Fibroblast of the conjunctiva (primary cell): Measurements from ENCODE around the gene INCENP.

Experiments used
- DNase-seq: peaks from one replicate; pipeline ENCODE4 v3.0.0-alpha.2; 2010; ENCODE audit warnings: low read depth

The INCENP gene

GRCh38 chr11:62141111-62142042, 17.6 kb downstream of the INCENP start:
- no peak for DNase-seq

GRCh38 chr11:62142043-62142375, 18.2 kb downstream of the INCENP start:
- no peak for DNase-seq

GRCh38 chr11:62142921-62143320, 19.1 kb downstream of the INCENP start:
- DNase-seq, result peak; percentile 18

GRCh38 chr11:62143727-62144126, 19.9 kb downstream of the INCENP start:
- no peak for DNase-seq

- DNase-seq, result no peak
Observed at GRCh38 chr11:62144641-62145255, 20.9 kb downstream of the INCENP start.

- no peak for DNase-seq
Observed at GRCh38 chr11:62145261-62145871, 21.6 kb downstream of the INCENP start.

- DNase-seq, result no peak
Observed at GRCh38 chr11:62146476-62147200, 22.8 kb downstream of the INCENP start.

- no peak for DNase-seq
Observed at GRCh38 chr11:62147545-62147944, 23.7 kb downstream of the INCENP start.

GRCh38 chr11:62148271-62148980, 24.6 kb downstream of the INCENP start:
- DNase-seq, result no peak

- DNase-seq, result no peak
Observed at GRCh38 chr11:62149986-62150886, 26.4 kb downstream of the INCENP start.

GRCh38 chr11:62150887-62151736, 27.3 kb downstream of the INCENP start:
- no peak for DNase-seq

- no peak for DNase-seq
Observed at GRCh38 chr11:62151737-62152102, 27.9 kb downstream of the INCENP start.

GRCh38 chr11:62152245-62153086, 28.7 kb downstream of the INCENP start:
- DNase-seq, result no peak

- no peak for DNase-seq
Observed at GRCh38 chr11:62153087-62153395, 29.2 kb downstream of the INCENP start.

GRCh38 chr11:62153617-62154016, 29.8 kb downstream of the INCENP start:
- no peak for DNase-seq

GRCh38 chr11:62157603-62158002, 33.8 kb downstream of the INCENP start:
- no peak for DNase-seq

- no peak for DNase-seq
Observed at GRCh38 chr11:62166371-62166770, 42.6 kb downstream of the INCENP start.

GRCh38 chr11:62169448-62169847, 45.6 kb downstream of the INCENP start:
- no peak for DNase-seq

- DNase-seq, result no peak
Observed at GRCh38 chr11:62169935-62170334, 46.1 kb downstream of the INCENP start.
